GM21367 (cell line): Measurements from ENCODE around the gene FAM181B.
"Not testable (repeated sequence)": the region's sequence is repeated elsewhere in the genome, so short reads cannot be mapped to it uniquely, and the experiment has no call there.

Experiments used
- ATAC-seq: cut with Tn5 transposase; IDR thresholded peaks from one replicate; pipeline ENCODE4 v1.9.1; 2021; ENCODE audit not compliant: unreplicated experiment

The FAM181B gene

GRCh38 chr11:82732734-82733443 lies 775 bp downstream of the FAM181B start:
- ATAC-seq, result no peak

- no peak for ATAC-seq
These were observed 1.3 kb downstream of the FAM181B start for GRCh38 chr11:82732348-82732733.

- no peak for ATAC-seq
These were observed 1.9 kb downstream of the FAM181B start for GRCh38 chr11:82731691-82732277.

- ATAC-seq, result no peak
These were observed 2.9 kb downstream of the FAM181B start for GRCh38 chr11:82730754-82731153.

GRCh38 chr11:82730286-82730685 lies 3.4 kb downstream of the FAM181B start:
- no peak for ATAC-seq

GRCh38 chr11:82724026-82724425 lies 9.6 kb downstream of the FAM181B start:
- no peak for ATAC-seq

- no peak for ATAC-seq
These were observed 11.4 kb downstream of the FAM181B start for GRCh38 chr11:82722231-82722630.

GRCh38 chr11:82720267-82721065 lies 13.2 kb downstream of the FAM181B start:
- no peak for ATAC-seq

- ATAC-seq, result no peak
These were observed 14.1 kb downstream of the FAM181B start for GRCh38 chr11:82719361-82720105.

GRCh38 chr11:82718821-82719220 lies 14.8 kb downstream of the FAM181B start:
- no peak for ATAC-seq

- peak; percentile 73 for ATAC-seq
These were observed 15.4 kb downstream of the FAM181B start for GRCh38 chr11:82718307-82718706.

GRCh38 chr11:82714346-82715174 lies 19.1 kb downstream of the FAM181B start:
- ATAC-seq, result no peak

GRCh38 chr11:82711648-82712047 lies 22.0 kb downstream of the FAM181B start:
- no peak for ATAC-seq

GRCh38 chr11:82703796-82704195 lies 29.9 kb downstream of the FAM181B start:
- ATAC-seq, result no peak

GRCh38 chr11:82703226-82703625 lies 30.4 kb downstream of the FAM181B start:
- ATAC-seq, result no peak

- ATAC-seq, result peak; percentile 76
These were observed 31.7 kb downstream of the FAM181B start for GRCh38 chr11:82701847-82702520.

- no peak for ATAC-seq
These were observed 34.9 kb downstream of the FAM181B start for GRCh38 chr11:82698576-82699352.

GRCh38 chr11:82692981-82693380 lies 40.7 kb downstream of the FAM181B start:
- ATAC-seq, result no peak

GRCh38 chr11:82689347-82689746 lies 44.3 kb downstream of the FAM181B start:
- ATAC-seq, result not testable (repeated sequence)
